NCI-H146 (cell line): Measurements from ENCODE around the gene ZNF277.

Source experiments
- DNase-seq: peaks from one replicate; lab custom pipeline; 2025; lab: John Stamatoyannopoulos, UW

The ZNF277 gene

DNA sequence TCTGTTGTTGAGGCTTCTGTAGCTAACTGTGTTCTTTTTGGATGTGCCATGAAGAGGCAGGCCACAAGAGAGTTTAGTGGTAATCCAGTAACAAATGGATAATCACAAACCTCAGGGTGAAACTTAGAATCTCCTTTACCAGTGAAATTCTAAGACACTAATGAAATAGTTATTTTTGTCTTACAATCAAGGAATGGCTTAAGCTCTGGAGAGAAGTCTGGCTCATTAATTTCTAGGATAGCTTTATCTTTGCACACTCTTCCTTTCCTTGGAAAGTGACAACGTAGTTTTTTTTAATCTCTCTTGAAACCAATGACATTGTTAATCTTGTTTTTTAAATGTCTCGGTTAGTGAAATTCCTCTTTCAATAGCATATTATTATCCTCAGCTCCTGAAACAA, 150.1 kb downstream of the ZNF277 start:
- no peak for DNase-seq

DNA sequence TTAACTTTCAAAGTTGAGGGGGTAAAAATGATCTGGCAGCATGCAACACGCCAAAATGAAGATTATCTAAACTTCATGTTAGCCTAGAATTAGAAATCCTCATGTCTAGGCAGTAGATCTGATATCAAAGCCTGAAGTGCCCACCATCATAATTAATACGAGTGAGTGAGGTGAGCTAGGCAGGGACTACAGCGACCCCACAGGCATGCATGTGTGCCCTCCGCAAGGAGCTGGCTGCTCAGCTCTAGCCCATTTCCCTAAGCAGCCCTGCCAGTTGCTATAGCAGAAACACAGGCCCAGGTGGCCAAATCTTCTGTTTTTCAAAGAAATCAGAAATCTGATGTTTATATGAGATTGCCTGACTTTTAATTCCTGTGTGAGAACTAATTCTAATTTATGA, 150.6 kb downstream of the ZNF277 start:
- DNase-seq = no peak

DNA sequence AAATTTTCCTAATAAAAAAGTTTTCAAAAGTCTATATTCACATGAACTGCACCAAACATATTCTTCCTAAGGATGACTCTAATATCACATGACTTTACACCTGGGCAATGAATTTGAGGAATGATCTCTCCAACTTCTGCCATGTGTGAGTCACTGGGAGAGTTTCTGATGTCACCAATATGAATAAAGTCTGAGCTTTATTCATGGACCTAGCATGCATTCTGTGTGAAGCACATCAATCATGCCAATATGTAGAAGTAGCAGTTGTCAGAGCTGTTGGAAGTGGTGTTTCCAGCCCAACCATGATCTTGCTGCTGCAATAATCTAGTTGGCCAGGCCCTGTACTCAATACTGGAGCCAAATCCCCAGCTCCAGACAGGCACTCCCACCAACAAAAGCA, 152.0 kb downstream of the ZNF277 start:
- DNase-seq = no peak

DNA sequence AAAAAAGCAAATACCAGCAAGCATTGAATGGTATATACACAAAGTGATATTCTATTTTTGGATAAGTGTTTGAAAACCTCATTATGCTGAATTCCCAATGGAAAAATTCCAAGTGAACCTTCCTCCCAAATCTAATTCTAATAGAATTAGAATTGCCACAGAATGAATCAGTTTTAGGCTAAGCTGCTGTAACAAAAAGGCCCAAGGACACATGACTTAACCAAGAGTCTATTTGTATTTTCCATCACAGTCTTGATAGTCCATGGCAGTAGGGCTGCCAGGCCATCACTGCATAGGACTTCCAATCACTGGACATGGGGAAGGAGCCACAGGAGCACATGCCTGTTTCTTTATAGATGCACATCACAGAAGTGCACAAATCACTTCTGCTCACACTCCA, 152.6 kb downstream of the ZNF277 start:
- no peak for DNase-seq

DNA sequence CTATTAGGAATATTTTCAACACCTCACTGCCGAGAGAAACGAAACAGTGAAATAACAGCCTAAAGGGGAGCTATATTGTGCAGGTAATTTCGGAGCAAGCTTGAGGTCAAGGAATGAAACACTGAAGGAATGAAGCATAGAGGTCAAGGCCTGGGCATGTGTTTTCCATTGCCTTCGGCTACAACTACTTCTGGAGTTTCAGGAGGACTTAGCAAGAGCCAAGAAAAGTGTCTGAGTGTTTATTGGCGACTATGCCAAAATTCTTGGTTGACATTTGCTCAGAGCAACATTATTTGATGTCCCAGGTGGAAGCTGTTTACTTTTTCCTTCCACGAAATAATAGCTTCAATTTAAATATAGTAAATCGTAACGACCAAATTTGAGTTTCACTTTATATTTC, 154.2 kb downstream of the ZNF277 start:
- DNase-seq = no peak

DNA sequence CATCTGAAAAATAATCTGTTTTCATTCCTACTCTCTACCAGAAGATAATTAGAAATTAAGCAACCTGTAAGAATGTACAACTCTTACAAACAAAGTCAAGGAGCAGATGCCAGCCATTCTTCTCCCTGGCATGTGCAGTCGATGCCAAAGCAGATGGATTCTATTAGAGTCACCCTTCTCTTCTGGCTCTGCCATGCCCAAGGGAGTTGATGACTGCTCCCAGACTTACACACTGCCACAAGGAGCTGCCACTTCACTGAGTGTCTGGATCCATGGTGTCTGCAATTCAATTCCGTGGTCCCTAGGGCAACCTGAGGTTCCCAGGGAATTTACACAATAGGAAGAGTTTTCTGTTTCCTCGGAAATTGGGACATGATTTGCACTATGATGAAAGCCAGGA, 154.7 kb downstream of the ZNF277 start:
- DNase-seq = no peak

DNA sequence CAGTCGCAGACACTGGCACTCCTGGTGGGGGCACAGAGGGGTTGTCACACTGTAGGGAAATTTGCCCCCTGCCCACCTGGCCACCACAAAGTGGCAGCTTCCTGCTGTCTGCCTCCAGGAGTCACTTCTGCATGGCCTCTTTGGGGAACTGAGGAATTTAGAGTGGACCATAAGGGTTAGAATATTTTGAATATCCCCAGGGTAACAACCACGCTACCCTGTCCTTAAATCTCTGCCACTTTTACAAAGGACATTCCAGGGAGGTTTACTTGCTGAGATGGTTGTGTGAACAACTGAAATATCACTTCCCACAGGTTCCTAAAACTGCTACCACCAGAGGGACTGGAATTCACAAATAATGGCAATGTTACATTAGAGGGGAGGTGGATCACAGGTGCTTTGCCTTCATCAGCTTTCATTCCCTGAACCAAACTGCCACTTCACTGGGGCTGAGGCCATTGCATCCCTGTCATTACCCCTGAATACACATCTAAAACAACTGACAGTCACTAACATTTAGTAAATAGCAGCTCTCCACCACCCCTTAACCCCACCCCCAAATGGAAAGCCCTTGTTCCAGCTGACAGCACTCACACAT, 155.7 kb downstream of the ZNF277 start:
- DNase-seq = no peak

DNA sequence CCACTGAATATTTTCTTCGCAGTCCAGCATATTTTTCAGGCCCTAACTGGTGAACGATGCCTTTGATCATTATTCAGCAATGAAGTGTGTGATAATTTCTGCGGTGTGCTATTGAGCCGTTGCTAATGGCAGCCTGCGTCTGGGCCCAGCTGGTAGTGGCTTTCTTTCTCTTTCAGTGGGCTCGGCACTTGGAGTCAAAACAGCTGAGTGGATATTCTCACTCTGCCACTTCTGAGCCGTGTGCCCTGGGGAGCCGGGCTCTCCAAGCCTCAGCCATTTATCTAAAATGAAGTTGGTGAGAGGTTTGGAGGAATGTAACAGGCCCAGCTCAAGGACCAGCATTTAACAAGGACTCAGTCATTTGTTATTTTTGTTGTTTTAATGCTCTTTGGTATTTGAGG, 156.2 kb downstream of the ZNF277 start:
- DNase-seq = peak; percentile 55

DNA sequence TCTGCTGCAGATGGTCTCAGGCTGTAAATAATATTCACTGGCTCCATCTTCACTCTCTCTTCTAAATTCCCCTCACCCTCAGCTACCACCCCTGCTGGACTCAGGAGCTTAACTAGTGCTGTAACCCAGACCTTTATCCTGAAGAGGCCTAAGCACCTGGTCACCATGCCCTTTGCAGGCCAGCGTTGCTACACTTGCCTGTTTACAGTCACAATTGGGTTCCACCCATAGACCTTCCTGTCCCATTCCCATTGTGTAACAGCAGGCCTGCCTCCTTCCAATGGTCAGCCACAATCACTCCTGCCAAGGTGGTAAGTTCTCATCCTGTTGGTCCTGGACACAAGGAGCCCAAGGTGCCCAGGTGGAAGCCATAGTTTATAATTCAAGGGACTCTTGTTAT, 157.9 kb downstream of the ZNF277 start:
- DNase-seq = no peak

DNA sequence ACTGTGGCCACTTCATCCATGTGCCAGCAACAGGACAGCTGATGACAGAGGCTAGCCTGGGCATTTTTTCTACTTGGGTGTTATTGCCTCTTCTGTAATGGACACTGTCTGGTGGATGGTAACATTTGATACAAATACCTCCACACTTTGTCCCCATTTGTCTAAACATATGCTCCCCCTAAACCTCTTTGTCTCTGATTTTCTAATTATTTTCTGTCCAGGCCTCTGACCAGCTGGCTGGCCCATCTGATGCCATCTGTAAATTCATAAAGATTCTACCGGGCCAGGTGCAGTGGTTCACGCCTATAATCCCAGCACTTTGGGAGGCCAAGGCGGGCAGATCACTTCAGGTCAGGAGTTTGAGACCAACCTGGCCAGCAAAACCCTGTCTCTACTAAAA, 159.1 kb downstream of the ZNF277 start:
- DNase-seq = no peak

DNA sequence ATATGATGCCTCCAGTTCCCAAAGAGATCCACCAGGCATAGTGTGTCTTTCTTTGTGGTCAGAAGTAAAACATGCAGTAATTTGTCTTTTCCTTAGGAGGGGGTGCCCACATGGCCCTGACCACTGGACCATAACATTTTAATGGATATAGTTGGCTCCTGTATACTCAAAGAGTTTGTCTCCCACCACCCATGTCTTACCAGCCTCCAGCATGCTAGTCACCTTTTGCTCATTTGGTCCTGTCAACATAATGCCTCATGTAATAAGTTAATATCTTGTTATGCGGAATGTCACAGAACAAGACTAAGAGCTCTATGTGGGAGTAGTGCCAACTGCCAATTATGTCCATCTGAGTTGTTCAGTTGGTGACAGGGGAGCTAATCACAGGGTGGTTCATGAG, 160.4 kb downstream of the ZNF277 start:
- DNase-seq = no peak

DNA sequence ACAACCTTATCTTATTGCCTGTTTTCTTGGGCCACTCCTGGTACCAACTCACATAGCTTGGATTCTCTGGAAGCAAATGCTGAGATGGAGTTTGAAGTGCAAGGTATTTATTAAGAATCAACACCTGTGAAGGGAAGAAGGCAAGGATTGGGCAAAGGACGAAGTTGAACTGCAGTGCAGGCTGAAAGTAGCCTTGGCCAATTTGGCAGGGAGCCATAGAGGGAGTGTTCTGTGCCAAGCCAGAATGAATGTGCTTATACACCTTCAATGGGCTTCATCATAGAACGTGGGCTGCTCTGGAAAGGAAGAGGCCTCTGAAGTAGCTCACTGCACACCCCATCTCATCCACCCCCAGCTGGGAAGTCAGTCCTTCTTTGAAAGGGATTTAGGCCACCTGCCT, 163.9 kb downstream of the ZNF277 start:
- DNase-seq = peak; percentile 51

DNA sequence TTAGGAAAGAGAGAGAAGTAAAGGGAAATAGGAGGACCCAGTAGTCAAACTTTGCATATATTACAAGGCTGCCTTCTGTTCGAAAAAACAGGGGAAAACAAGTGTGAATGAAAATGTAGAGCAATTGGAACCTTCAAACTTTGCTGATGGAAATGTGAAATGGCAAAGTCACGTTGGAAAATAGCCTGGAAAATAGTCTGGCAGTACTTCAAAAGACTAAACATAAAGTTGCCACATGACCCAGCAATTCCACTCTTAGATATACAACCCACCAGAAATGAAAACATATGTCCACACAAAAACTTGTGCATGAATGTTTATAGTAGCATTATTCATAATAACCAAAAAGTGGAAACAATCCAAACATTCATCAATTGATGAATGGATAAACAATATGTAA, 165.2 kb downstream of the ZNF277 start:
- DNase-seq = no peak

DNA sequence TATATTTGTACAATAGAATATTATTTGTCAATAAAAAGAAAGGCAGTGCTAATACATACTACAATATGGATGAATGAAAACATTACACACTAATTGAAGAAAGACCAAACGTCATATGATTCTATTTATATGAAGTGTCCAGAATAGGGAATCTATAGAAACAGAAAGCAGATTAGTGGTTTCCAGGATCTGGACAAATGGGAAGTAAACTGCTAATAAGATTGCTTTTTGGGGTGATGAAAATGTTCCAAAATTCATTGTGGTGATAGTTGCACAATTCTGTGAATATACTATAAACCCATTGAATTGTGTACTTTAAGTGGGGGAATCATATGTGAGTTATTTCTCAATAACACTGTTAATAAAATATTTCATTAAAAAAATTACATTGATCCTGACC, 165.6 kb downstream of the ZNF277 start:
- no peak for DNase-seq

DNA sequence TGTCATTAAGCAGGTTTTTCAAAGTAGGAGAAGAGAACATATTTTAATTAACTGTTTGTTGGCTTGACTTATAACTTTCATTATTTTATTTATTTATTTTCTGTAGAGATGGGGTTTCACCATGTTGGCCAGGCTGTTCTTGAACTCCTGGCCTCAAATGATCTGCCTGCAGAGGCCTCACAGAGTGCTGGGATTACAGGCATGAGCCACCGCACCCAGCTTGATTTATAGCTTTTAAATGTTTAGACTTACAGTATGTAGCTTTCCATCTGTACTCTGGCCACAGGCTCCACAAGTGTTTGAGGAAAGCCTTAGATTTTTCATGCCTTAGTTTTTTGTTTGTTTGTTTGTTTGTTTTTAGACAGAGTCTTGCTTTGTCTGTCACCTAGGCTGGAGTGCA, 171.1 kb downstream of the ZNF277 start:
- DNase-seq = no peak

DNA sequence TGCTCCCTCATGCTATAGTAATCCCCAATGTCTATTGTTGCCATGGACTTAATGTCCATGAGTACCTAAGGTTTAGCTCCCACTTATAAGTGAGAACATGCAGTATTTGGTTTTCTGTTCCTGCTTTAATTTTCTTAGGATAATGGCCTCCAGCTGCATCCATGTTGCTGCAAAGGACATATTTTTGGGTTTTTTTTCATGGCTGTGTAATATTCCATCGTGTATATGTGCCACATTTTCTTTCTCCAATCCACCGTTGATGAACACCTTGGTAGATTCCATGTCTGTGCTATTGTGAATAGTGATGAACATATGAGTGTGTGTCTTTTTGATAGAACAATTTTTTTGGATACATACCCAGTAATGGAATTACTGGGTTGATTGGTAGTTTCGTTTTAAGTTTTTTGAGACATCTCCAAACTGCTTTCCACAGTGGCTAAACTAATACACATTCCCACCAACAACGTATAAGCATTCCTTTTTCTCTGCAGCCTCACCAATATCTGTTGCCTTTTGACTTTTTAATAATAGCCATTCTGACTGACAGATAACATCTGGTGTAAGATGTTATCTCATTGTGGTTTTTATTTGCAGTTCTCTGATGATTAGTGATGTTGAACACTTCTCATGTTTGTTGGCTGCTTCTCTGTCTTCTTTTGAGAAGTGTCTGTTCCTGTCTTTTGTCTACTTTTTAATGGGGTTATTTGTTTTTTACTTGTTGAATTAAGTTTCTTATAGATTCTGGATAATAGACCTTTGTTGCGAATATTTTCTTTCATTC, 175.0 kb downstream of the ZNF277 start:
- DNase-seq = peak; percentile 35

DNA sequence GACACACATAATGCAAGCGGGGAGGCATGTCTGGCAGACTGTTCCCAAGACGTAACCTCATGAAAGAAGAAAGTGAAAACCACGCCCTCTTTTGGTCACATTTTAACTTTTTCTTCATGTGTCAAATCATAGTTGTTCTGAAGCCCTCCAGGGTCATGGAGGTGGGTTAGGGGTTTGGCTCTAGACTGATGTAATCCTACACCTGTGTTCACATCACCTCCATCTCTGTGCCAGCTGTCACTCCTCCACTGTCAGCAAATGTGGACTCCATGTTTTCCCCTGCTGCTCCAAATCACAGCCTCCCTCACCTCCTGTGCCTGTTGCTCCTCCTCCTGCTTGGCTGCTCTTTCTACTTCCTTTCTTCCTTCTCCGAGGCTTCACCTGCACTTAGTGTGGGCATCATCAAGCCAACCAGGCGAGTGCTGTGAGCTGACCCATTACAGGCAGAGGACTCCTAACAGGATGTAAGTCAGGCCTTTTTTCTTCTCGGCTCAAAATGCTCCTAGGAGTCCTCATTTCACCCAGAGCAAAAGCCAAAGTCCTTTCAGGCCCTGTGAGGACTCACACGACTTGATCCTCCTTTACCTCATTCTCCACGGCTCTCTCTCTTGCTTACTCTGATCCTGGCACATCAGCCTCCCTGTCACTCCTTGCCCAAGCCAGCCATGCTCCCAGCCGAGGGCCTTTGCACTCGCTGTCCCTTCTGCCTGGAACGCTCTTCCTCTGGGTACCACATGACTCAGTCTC, 177.3 kb downstream of the ZNF277 start:
- DNase-seq = peak; percentile 23

DNA sequence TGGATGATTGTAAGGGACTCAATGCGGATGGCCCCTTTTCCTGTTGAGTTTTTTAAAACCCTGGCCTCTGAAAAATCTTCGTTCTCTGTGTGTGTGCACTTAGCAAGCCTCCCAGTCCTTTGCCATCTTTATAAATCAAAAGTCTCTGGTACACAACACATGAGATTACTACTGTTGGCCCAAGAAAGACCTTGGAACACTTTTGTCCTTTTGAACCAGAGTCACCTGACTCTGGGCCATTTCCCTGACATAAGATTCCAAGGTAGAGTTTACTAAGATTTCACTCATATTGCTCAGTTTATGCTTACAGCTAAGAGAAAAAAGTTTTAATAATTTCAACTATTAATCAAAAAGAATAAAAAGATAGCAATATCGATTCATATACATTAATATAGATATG, 179.0 kb downstream of the ZNF277 start:
- no peak for DNase-seq

DNA sequence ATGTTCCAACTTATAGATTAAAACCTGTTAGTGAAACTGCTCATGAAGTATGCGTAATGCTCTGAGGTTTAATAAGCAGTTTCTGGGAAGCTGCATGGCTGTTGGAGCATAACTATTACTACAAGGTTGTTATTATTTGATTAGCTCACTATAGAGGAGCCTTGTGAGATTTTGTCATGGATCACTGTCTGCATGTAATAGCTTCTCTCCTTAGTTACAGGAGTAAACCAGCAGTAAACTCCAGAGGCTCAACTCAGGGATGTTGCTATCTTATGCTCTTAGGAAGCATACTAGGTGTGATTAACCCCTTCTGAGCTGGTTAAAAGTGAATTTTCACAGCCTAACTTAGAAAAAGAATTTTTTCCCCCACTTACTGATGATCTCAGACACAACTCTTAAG, 180.1 kb downstream of the ZNF277 start:
- no peak for DNase-seq

DNA sequence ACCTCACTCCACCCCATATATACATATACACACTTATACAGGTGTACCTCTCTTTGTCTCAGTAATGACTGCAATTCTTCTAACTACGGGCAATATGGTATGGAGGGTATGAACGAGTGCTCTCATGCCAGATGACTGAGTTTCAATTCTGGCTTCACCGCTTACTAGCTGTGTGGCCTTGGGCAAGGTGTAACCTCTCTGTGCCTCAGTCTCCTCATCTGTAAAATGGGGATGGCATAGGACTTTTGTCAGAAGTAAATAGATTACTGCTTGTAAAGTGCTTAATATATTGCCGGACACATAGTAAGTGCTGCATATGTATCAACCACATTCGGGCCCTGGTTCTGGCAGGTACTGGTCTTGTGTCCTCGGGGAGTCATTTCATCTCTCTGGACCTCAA, 183.7 kb downstream of the ZNF277 start:
- no peak for DNase-seq

DNA sequence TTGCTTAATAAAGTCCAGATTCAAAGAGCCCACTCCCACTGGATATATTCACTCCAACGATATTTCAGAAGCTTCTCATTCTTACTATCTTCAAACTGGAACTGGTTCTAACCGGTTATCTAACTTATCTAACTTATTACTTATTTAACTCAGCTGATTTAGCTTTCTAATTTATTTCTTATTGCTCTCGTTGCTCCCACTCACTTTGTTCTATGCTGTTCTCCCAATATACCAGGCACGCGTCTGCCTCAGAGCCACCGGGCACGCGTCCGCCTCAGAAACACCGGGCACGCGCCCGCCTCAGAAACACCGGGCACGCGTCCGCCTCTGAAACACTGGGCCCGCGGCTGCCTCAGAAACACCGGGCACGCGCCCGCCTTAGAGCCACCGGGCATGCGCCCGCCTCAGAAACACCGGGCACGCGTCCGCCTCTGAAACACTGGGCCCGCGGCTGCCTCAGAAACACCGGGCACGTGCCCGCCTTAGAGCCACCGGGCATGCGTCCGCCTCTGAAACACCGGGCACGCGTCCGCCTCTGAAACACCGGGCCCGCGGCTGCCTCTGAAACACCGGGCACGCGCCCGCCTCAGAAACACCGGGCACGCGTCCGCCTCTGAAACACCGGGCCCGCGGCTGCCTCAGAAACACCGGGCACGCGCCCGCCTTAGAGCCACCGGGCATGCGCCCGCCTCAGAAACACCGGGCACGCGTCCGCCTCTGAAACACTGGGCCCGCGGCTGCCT, 184.8 kb downstream of the ZNF277 start:
- DNase-seq = peak; percentile 58

DNA sequence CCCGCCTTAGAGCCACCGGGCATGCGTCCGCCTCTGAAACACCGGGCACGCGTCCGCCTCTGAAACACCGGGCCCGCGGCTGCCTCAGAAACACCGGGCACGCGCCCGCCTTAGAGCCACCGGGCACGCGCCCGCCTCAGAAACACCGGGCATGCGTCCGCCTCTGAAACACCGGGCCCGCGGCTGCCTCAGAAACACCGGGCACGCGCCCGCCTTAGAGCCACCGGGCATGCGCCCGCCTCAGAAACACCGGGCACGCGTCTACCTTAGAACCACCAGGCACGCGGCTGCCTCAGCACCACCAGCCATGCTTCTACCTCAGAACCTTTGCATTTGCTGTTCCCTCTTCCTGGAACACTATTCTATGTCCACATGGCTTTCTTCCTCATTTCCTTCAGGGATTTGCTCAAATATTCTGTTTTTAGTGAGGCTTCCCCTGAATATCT, 185.4 kb downstream of the ZNF277 start:
- peak; percentile 70 for DNase-seq
